IMR-90 (cell line): ENCODE measurements around the gene CBR1. TPM values are rescaled to one million over a fixed set of nuclear protein-coding genes. Genes with fewer than 3 reads are reported as not detected.

Experiments
- ATAC-seq: fragments of 200-7000 bp; cut with Tn5 transposase; 2 replicates; pipeline ENCODE4 v1.9.1; 2020; ENCODE audit warnings: low read depth, mild to moderate bottlenecking, moderate library complexity
- BruUV-seq: library from RNA; stranded (reverse); fragments of 400-500 nt; replicated peaks from 2 replicates; lab custom pipeline; 2021; lab: Mats Ljungman, UMichigan
- CTCF ChIA-PET: fragments of 300-600 bp; formaldehyde crosslinking; extraction: SDS; loops from one replicate; lab custom pipeline; 2021; ENCODE audit warnings: antibody characterized with exemption; lab: Yijun Ruan, JAX
- POLR2A ChIA-PET: fragments of 300-600 bp; sonication (Branson Sonifier 250); formaldehyde crosslinking; loops from one replicate; lab custom pipeline; 2022; ENCODE audit warnings: antibody characterized with exemption; ENCODE audit not compliant: unreplicated experiment; lab: Charles Lee
- DNase-seq: peaks from one replicate; pipeline ENCODE4 v3.0.0; 2013
- H2AFZ ChIP-seq: replicated peaks from 2 replicates; pipeline ENCODE3; 2013; ENCODE audit warnings: low read length, mild to moderate bottlenecking; ENCODE audit not compliant: poor library complexity
- H2AK5ac ChIP-seq: 2 replicates; pipeline ENCODE4 v1.6.1; 2013; ENCODE audit warnings: low read depth, low read length, inconsistent platforms
- H2AK9ac ChIP-seq: replicated peaks from 2 replicates; pipeline ENCODE3; 2013; ENCODE audit warnings: mild to moderate bottlenecking, low read depth, low read length, moderate library complexity; ENCODE audit not compliant: poor library complexity
- H2BK120ac ChIP-seq: 2 replicates; pipeline ENCODE4 v1.6.1; 2013; ENCODE audit warnings: low read depth, low read length, inconsistent platforms
- H2BK15ac ChIP-seq: 3 replicates; pipeline ENCODE4 v1.6.1; 2013; ENCODE audit warnings: low read depth, low read length, inconsistent platforms
- H2BK20ac ChIP-seq: 2 replicates; pipeline ENCODE4 v1.6.1; 2013; ENCODE audit warnings: low read depth, mild to moderate bottlenecking, inconsistent platforms, low read length, moderate library complexity
- H2BK5ac ChIP-seq: 2 replicates; pipeline ENCODE4 v1.6.1; 2013; ENCODE audit warnings: mild to moderate bottlenecking, low read depth, low read length, inconsistent platforms; ENCODE audit not compliant: poor library complexity, severe bottlenecking
- H3K14ac ChIP-seq: replicated peaks from 2 replicates; pipeline ENCODE4 v1.6.1; 2013; ENCODE audit warnings: low read depth, low read length, inconsistent platforms
- H3K18ac ChIP-seq: 2 replicates; pipeline ENCODE4 v1.6.1; 2013; ENCODE audit warnings: low read depth, low read length, control low read depth
- H3K23ac ChIP-seq: 2 replicates; pipeline ENCODE4 v1.6.1; 2013; ENCODE audit warnings: low read depth, low read length, inconsistent platforms
- H3K27ac ChIP-seq: 2 replicates; pipeline ENCODE4 v1.5.1; 2013; ENCODE audit warnings: mild to moderate bottlenecking, control low read depth, low read length; ENCODE audit not compliant: insufficient read depth
- H3K27me3 ChIP-seq: 2 replicates; pipeline ENCODE4 v1.6.1; 2013; ENCODE audit warnings: low read length; ENCODE audit not compliant: control insufficient read depth, insufficient read depth
- H3K36me3 ChIP-seq: 2 replicates; pipeline ENCODE4 v1.6.1; 2013; ENCODE audit warnings: low read length, mixed read lengths; ENCODE audit not compliant: control insufficient read depth, insufficient read depth
- H3K4ac ChIP-seq: 2 replicates; pipeline ENCODE4 v1.6.1; 2013; ENCODE audit warnings: low read depth, low read length, inconsistent platforms
- H3K4me1 ChIP-seq: 2 replicates; pipeline ENCODE4 v1.6.1; 2013; ENCODE audit warnings: low read length, mixed read lengths; ENCODE audit not compliant: control insufficient read depth, insufficient read depth
- H3K4me2 ChIP-seq: 2 replicates; pipeline ENCODE4 v1.6.1; 2013; ENCODE audit warnings: low read depth, mild to moderate bottlenecking, control low read depth, low read length, moderate library complexity
- H3K4me3 ChIP-seq: 2 replicates; pipeline ENCODE4 v1.5.1; 2013; ENCODE audit warnings: low read depth, mild to moderate bottlenecking, control low read depth, low read length, moderate library complexity; ENCODE audit not compliant: insufficient read depth
- H3K56ac ChIP-seq: 2 replicates; pipeline ENCODE4 v1.6.1; 2013; ENCODE audit warnings: low read length, inconsistent platforms; ENCODE audit not compliant: insufficient read depth; ENCODE audit errors: extremely low read depth
- H3K79me1 ChIP-seq, 2 experiments: 2 replicates each; pipeline ENCODE4 v1.6.1; 2013; ENCODE audit warnings: low read length in 2 of 2, inconsistent platforms in 1 of 2, low read depth in 1 of 2
- H3K9ac ChIP-seq: 2 replicates; pipeline ENCODE4 v1.6.1; 2013; ENCODE audit warnings: low read depth, low read length, control low read depth
- H3K9me1 ChIP-seq: 2 replicates; pipeline ENCODE4 v1.6.1; 2013; ENCODE audit warnings: low read length, inconsistent platforms; ENCODE audit not compliant: insufficient read depth
- H3K9me3 ChIP-seq: 2 replicates; pipeline ENCODE4 v1.6.1; 2013; ENCODE audit warnings: low read length; ENCODE audit not compliant: control insufficient read depth, insufficient read depth
- H4K20me1 ChIP-seq: 2 replicates; pipeline ENCODE4 v1.6.1; 2013; ENCODE audit warnings: low read length, inconsistent platforms; ENCODE audit not compliant: insufficient read depth
- H4K5ac ChIP-seq: 2 replicates; pipeline ENCODE4 v1.6.1; 2013; ENCODE audit warnings: mild to moderate bottlenecking, low read depth, low read length, control low read depth
- H4K8ac ChIP-seq, 2 experiments: 2 replicates each; pipeline ENCODE4 v1.6.1; 2013; ENCODE audit warnings: low read depth in 2 of 2, low read length in 2 of 2, control low read depth in 1 of 2, inconsistent platforms in 1 of 2
- H4K91ac ChIP-seq: 2 replicates; pipeline ENCODE4 v1.6.1; 2013; ENCODE audit warnings: low read depth, low read length, inconsistent platforms; ENCODE audit not compliant: insufficient read depth
- BHLHE40 ChIP-seq: fragments of 150-350 bp; IDR thresholded peaks from 2 replicates; pipeline ENCODE4 v1.6.1; 2016; ENCODE audit warnings: mild to moderate bottlenecking, low read depth, low read length
- CEBPB ChIP-seq: IDR thresholded peaks from 2 replicates; pipeline ENCODE4 v1.6.1; 2012; ENCODE audit warnings: low read depth, low read length, improper control_type of control experiment
- CHD1 ChIP-seq: IDR thresholded peaks from 2 replicates; pipeline ENCODE4 v1.6.1; 2012; ENCODE audit warnings: low read depth, low read length, improper control_type of control experiment
- CTCF ChIP-seq: conservative IDR thresholded peaks from 2 replicates; pipeline ENCODE4 v1.5.1; 2012; ENCODE audit warnings: mild to moderate bottlenecking, low read depth, low read length, improper control_type of control experiment
- ELK1 ChIP-seq: fragments of 150-350 bp; IDR thresholded peaks from 2 replicates; pipeline ENCODE4 v1.6.1; 2016; ENCODE audit warnings: low read depth, mild to moderate bottlenecking, low read length, moderate library complexity, borderline replicate concordance
- FOS ChIP-seq: fragments of 150-350 bp; IDR thresholded peaks from 2 replicates; pipeline ENCODE4 v1.6.1; 2016; ENCODE audit warnings: low read depth, low read length
- MAFK ChIP-seq: IDR thresholded peaks from 2 replicates; pipeline ENCODE4 v1.6.1; 2012; ENCODE audit warnings: low read depth, low read length, improper control_type of control experiment
- MAZ ChIP-seq: IDR thresholded peaks from 2 replicates; pipeline ENCODE4 v1.6.1; 2012; ENCODE audit warnings: low read depth, mild to moderate bottlenecking, low read length, improper control_type of control experiment, moderate library complexity, borderline replicate concordance
- MXI1 ChIP-seq: IDR thresholded peaks from 2 replicates; pipeline ENCODE4 v1.6.1; 2012; ENCODE audit warnings: low read depth, mild to moderate bottlenecking, low read length, moderate library complexity, borderline replicate concordance
- NFE2L2 ChIP-seq: fragments of 150-350 bp; IDR thresholded peaks from 2 replicates; pipeline ENCODE4 v1.6.1; 2016; ENCODE audit warnings: low read depth, mild to moderate bottlenecking, low read length
- POLR2A ChIP-seq: IDR thresholded peaks from 2 replicates; pipeline ENCODE4 v1.6.1; 2012; ENCODE audit warnings: mild to moderate bottlenecking, low read depth, low read length
- RAD21 ChIP-seq: IDR thresholded peaks from 2 replicates; pipeline ENCODE4 v1.6.1; 2012; ENCODE audit warnings: low read length, improper control_type of control experiment
- RCOR1 ChIP-seq: IDR thresholded peaks from 2 replicates; pipeline ENCODE4 v1.6.1; 2012; ENCODE audit warnings: mild to moderate bottlenecking, low read length, improper control_type of control experiment; ENCODE audit not compliant: insufficient replicate concordance
- RFX5 ChIP-seq: IDR thresholded peaks from 2 replicates; pipeline ENCODE4 v1.8.0; 2012; ENCODE audit warnings: low read depth, mild to moderate bottlenecking, low read length, moderate library complexity
- SMC3 ChIP-seq: fragments of 150-350 bp; IDR thresholded peaks from 2 replicates; pipeline ENCODE4 v1.6.1; 2016; ENCODE audit warnings: low read depth, mild to moderate bottlenecking, antibody characterized with exemption, low read length, moderate library complexity
- USF2 ChIP-seq: fragments of 150-350 bp; IDR thresholded peaks from 2 replicates; pipeline ENCODE4 v1.6.1; 2017; ENCODE audit warnings: mild to moderate bottlenecking, antibody characterized with exemption, low read length, low read depth
- WGBS, 2 experiments: methylation state at CpG; one replicate each; pipeline versions ENCODE4 v1.1.5 to v1.1.7; 2013; ENCODE audit warnings: missing lambda C conversion rate in 2 of 2; ENCODE audit not compliant: insufficient read length in 1 of 2; ENCODE audit errors: extremely low coverage in 2 of 2; 5-methylcytosine and 5-hydroxymethylcytosine counted together
- dilution Hi-C: fragments of 300-500 bp; cut with HindIII; formaldehyde crosslinking; loops from one replicate; pipeline ENCODE4 v1.14.3; 2018; ENCODE audit warnings: low sequenced_read_pairs; ENCODE audit not compliant: unreplicated experiment
- in situ Hi-C: fragments of 300-500 bp; cut with MboI; formaldehyde crosslinking; loops from 3 replicates; pipeline ENCODE4 v1.14.3; 2019; ENCODE audit warnings: low sequenced_read_pairs, inconsistent platforms, mixed read lengths
- intact Hi-C: fragments of 100-400 bp; cut with micrococcal nuclease; formaldehyde crosslinking; loops from 2 replicates; pipeline ENCODE4 v1.10.0; 2022
- polyA plus RNA-seq, 3 experiments: library from polyadenylated mRNA; depleted of rRNA; stranded (reverse); fragments of >200 nt; gene quantifications; 2 replicates each; pipeline ENCODE4 v1.2.3, GENCODE V29; 2012; ENCODE audit warnings: low replicate concordance in 1 of 3
- total RNA-seq: library from RNA; depleted of rRNA; stranded (reverse); fragments of >200 nt; gene quantifications from 2 replicates; pipeline ENCODE4 v1.2.3, GENCODE V29; 2012

CBR1 gene
- total and polyA plus RNA-seq, 2 of the 4 experiments (the other 2 are of a cell fraction): 122 to 222 TPM

GRCh38 chr21:36075171-36075570 lies 5.3 kb downstream of the CBR1 start:
- Histone ChIP-seq H4K20me1 (peaks cover 10% of the 10 kb centered on the region; the same call in 1 of the 2 replicates), H3K9me3 (0 out of 2 replicates have a peak, but pooled peaks cover 1% of the 10 kb centered on the region), H3K4ac (no peak overlapping the region; the same call in 1 of the 2 replicates), H3K18ac (no peak overlapping the region), H3K14ac (no peak overlapping the region), H2BK120ac (no peak overlapping the region), H3K23ac (no peak overlapping the region), H3K27ac (no peak overlapping the region), H2BK15ac (no peak overlapping the region), H4K91ac (no peak overlapping the region), H4K8ac (no peak overlapping the region), H2AK9ac (no peak overlapping the region), H3K56ac (no peak overlapping the region), H2BK20ac (no peak overlapping the region), H4K5ac (no peak overlapping the region), H3K4me1 (peaks cover 10% of the 10 kb centered on the region), H3K4me3 (no peak overlapping the region), H2AK5ac (no peak overlapping the region), H3K27me3 (no peaks in the 10 kb centered on the region), H3K9me1 (peaks cover 11% of the 10 kb centered on the region), H3K4me2 (no peak overlapping the region), H3K9ac (no peak overlapping the region), H3K36me3 (peaks cover 17% of the 10 kb centered on the region), H2BK5ac (no peak overlapping the region), H2AFZ (no peak overlapping the region), H3K79me1 (peaks cover 22 to 33% of the 10 kb centered on the region in 2 experiments; a peak in 3 of 4 replicates)
- DNase-seq (no peak), ATAC-seq (no peak)
- in situ Hi-C loops (no loop called here), intact Hi-C loops (no loop called here), dilution Hi-C loops (no loop called here)
- ChIA-PET POLR2A (no interaction called here), CTCF (interaction anchor here (0.9 kb wide), 1 partner anchor 16 kb away, joined by 3 read pairs; no protein-coding TSS in a partner anchor)
- no TSS peak for BruUV-seq
- WGBS, 2 experiments: 100% methylated on average over 1 of the region's 3 CpGs; no CpG with 5 or more reads in 1 of the 2 experiments
- TF ChIP-seq BHLHE40 (no peak), ELK1 (no peak), CEBPB (no peak), RCOR1 (no peak), NFE2L2 (no peak), CHD1 (no peak), FOS (no peak), POLR2A (no peak), MAZ (no peak), RFX5 (no peak), RAD21 (no peak), MXI1 (no peak), MAFK (no peak), SMC3 (no peak), CTCF (no peak), USF2 (no peak)
